CD4-positive, alpha-beta T cell (primary cell): ENCODE measurements around the gene IKZF2. TPM values are rescaled to one million over a fixed set of nuclear protein-coding genes. Genes with fewer than 3 reads are reported as not detected.

Experiments
- ATAC-seq: fragments of 200-7000 bp; cut with Tn5 transposase; one replicate; pipeline ENCODE4 v1.10.0; 2022; ENCODE audit warnings: mild to moderate bottlenecking; ENCODE audit not compliant: poor library complexity
- CTCF ChIA-PET: fragments of 350-600 bp; sonication (Branson Sonifier 250); formaldehyde crosslinking; loops from one replicate; lab custom pipeline; 2021; ENCODE audit warnings: antibody characterized with exemption, inconsistent platforms; lab: Charles Lee
- POLR2A ChIA-PET: fragments of 350-600 bp; sonication (Branson Sonifier 250); formaldehyde crosslinking; loops from one replicate; lab custom pipeline; 2021; ENCODE audit warnings: antibody characterized with exemption, inconsistent platforms; lab: Charles Lee
- DNase-seq, 14 experiments: peaks; one replicate each; pipeline ENCODE4 v3.0.0-alpha.2; 2013 to 2020; ENCODE audit warnings: mixed read lengths in 2 of 14
- H3K27ac ChIP-seq, 2 donors: one replicate each; pipeline versions ENCODE4 v1.5.1 to v1.7.0; 2013; ENCODE audit warnings: low read length in 2 of 2, low read depth in 1 of 2, mild to moderate bottlenecking in 1 of 2
- H3K27me3 ChIP-seq, 2 experiments: 1 replicate in 1 of 2; 2 replicates in 1 of 2; pipeline versions ENCODE4 v1.6.1 to v1.7.0; 2013; ENCODE audit warnings: low read length in 2 of 2, control low read depth in 1 of 2, mild to moderate bottlenecking in 1 of 2, moderate library complexity in 1 of 2; ENCODE audit not compliant: insufficient read depth in 2 of 2, control insufficient read depth in 1 of 2
- H3K36me3 ChIP-seq: one replicate; pipeline ENCODE4 v1.6.1; 2013; ENCODE audit warnings: low read length, control low read depth; ENCODE audit not compliant: insufficient read depth
- H3K4me1 ChIP-seq: one replicate; pipeline ENCODE4 v1.6.1; 2013; ENCODE audit warnings: low read length, control low read depth; ENCODE audit not compliant: insufficient read depth
- H3K4me3 ChIP-seq: one replicate; pipeline ENCODE4 v1.5.1; 2013; ENCODE audit warnings: mild to moderate bottlenecking, low read length, moderate library complexity
- H3K9me3 ChIP-seq, 2 experiments: 1 replicate in 1 of 2; 2 replicates in 1 of 2; pipeline versions ENCODE4 v1.6.1 to v1.7.0; 2013; ENCODE audit warnings: low read length in 2 of 2, mild to moderate bottlenecking in 2 of 2, control low read depth in 1 of 2, moderate library complexity in 1 of 2; ENCODE audit not compliant: control insufficient read depth in 1 of 2, insufficient read depth in 1 of 2
- H3K27ac Mint-ChIP-seq: one replicate; pipeline ENCODE4 v1.8.0; 2020; ENCODE audit warnings: mixed read lengths
- H3K27me3 Mint-ChIP-seq: one replicate; pipeline ENCODE4 v1.8.0; 2021; ENCODE audit warnings: mixed read lengths
- H3K36me3 Mint-ChIP-seq: one replicate; pipeline ENCODE4 v1.8.0; 2021; ENCODE audit warnings: low read depth, mixed read lengths
- H3K4me1 Mint-ChIP-seq: one replicate; pipeline ENCODE4 v1.8.0; 2021; ENCODE audit warnings: low read depth, mixed read lengths
- H3K4me3 Mint-ChIP-seq: one replicate; pipeline ENCODE4 v1.8.0; 2020; ENCODE audit warnings: mild to moderate bottlenecking, mixed read lengths
- H3K9me3 Mint-ChIP-seq: one replicate; pipeline ENCODE4 v1.8.0; 2020; ENCODE audit warnings: mixed read lengths
- intact Hi-C, 2 experiments: fragments of 100-400 bp; cut with DNase I in 1 of 2; cut with micrococcal nuclease in 1 of 2; formaldehyde crosslinking; loops; one replicate each; pipeline versions ENCODE4 v1.15.1 to v1.9.0; 2023 to 2025; cut with DNase I, micrococcal nuclease
- total RNA-seq, 174 experiments: library from RNA in 2 of 174; stranded (reverse) in 2 of 174; gene quantifications; one replicate each; pipeline ENCODE4 v1.2.3 and lab custom pipeline; 2021 to 2026
- TF ChIP-seq, protein P1 (sequence below): fragments of 200-600 bp; IDR thresholded peaks from one replicate; pipeline ENCODE4 v1.8.0; 2022; ENCODE audit warnings: antibody characterized with exemption, mild to moderate bottlenecking

The IKZF2 gene
- total RNA-seq, 2 experiments from 2014 or later, result 8.7 to 8.9 TPM

- Histone ChIP-seq H3K9me3 (no peaks in the 10 kb centered on the region), H3K27ac (no peak overlapping the region), H3K27me3 (no peaks in the 10 kb centered on the region), H3K36me3 (no peaks in the 10 kb centered on the region), H3K4me3 (no peak overlapping the region), H3K4me1 (no peaks in the 10 kb centered on the region)
- Mint-ChIP-seq H3K27me3 (no peaks in the 10 kb centered on the region), H3K9me3 (no peaks in the 10 kb centered on the region), H3K4me1 (peaks cover 19% of the 10 kb centered on the region), H3K27ac (no peak overlapping the region), H3K4me3 (no peak overlapping the region), H3K36me3 (no peaks in the 10 kb centered on the region)
- ChIA-PET POLR2A (no interaction called here), CTCF (no interaction called here)
- intact Hi-C loops, result no loop called here
- DNase-seq (no peak), ATAC-seq (no peak)
- TF ChIP-seq, protein P1, sequence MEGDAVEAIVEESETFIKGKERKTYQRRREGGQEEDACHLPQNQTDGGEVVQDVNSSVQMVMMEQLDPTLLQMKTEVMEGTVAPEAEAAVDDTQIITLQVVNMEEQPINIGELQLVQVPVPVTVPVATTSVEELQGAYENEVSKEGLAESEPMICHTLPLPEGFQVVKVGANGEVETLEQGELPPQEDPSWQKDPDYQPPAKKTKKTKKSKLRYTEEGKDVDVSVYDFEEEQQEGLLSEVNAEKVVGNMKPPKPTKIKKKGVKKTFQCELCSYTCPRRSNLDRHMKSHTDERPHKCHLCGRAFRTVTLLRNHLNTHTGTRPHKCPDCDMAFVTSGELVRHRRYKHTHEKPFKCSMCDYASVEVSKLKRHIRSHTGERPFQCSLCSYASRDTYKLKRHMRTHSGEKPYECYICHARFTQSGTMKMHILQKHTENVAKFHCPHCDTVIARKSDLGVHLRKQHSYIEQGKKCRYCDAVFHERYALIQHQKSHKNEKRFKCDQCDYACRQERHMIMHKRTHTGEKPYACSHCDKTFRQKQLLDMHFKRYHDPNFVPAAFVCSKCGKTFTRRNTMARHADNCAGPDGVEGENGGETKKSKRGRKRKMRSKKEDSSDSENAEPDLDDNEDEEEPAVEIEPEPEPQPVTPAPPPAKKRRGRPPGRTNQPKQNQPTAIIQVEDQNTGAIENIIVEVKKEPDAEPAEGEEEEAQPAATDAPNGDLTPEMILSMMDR, result no peak
Observed at GRCh38 chr2:212997526-212998020, 153.8 kb downstream of the IKZF2 start.

GRCh38 chr2:212995920-212996319 is 155.5 kb downstream of the IKZF2 start:
- Histone ChIP-seq H3K4me1 (no peaks in the 10 kb centered on the region), H3K36me3 (no peaks in the 10 kb centered on the region), H3K27me3 (no peaks in the 10 kb centered on the region), H3K9me3 (no peaks in the 10 kb centered on the region), H3K27ac (no peak overlapping the region), H3K4me3 (no peak overlapping the region)
- POLR2A ChIA-PET, result interaction anchor here (0.8 kb wide), 1 partner anchor 14 kb away, joined by 3 read pairs; no protein-coding TSS in a partner anchor
- Mint-ChIP-seq H3K36me3 (no peaks in the 10 kb centered on the region), H3K4me3 (no peak overlapping the region), H3K4me1 (peaks cover 3% of the 10 kb centered on the region), H3K9me3 (no peaks in the 10 kb centered on the region), H3K27ac (no peak overlapping the region), H3K27me3 (no peaks in the 10 kb centered on the region)
- TF ChIP-seq, protein P1, result no peak
- intact Hi-C loops, result no loop called here
- CTCF ChIA-PET, result no interaction called here
- DNase-seq (no peak), ATAC-seq (no peak)

DNA sequence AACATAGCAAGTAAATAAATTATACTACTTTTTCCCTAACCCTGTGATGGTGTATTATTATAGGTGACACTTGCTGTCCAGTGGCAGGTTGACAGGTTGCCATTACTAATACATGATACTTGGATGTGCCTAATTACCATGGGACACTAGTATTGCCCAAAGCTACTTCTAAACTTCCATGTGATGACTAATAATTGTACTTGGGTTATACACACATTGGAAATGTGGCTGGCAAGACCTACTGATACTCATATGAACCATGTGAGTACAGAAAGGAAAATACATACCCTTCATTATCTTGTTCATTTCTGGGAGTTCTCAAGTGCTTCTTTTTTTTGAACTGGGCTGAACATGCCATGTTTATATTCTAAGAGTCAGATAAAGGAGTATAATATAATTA is 156.4 kb downstream of the IKZF2 start:
- Mint-ChIP-seq H3K9me3 (no peaks in the 10 kb centered on the region), H3K4me3 (no peak overlapping the region), H3K36me3 (no peaks in the 10 kb centered on the region), H3K27me3 (no peaks in the 10 kb centered on the region), H3K4me1 (no peaks in the 10 kb centered on the region), H3K27ac (no peak overlapping the region)
- no peaks in the 10 kb centered on the region for H3K36me3 ChIP-seq
- no peak overlapping the region for H3K4me3 ChIP-seq
- intact Hi-C loops, result no loop called here
- H3K27me3 ChIP-seq, result no peaks in the 10 kb centered on the region
- ChIA-PET CTCF (no interaction called here), POLR2A (no interaction called here)
- H3K4me1 ChIP-seq, result no peaks in the 10 kb centered on the region
- no peak overlapping the region for H3K27ac ChIP-seq
- ATAC-seq (no peak), DNase-seq (no peak)
- H3K9me3 ChIP-seq, result no peaks in the 10 kb centered on the region
- TF ChIP-seq, protein P1, result no peak
